Ascending aorta (tissue), 2 donors: ENCODE results near the gene RGMB. TPM values are rescaled to one million over a fixed set of nuclear protein-coding genes. Genes with fewer than 3 reads are reported as not detected.

Experiments
- DNase-seq, 2 donors: peaks; one replicate each; pipeline ENCODE4 v3.0.0-alpha.2; 2019; ENCODE audit warnings: low spot score in 2 of 2
- H3K27ac ChIP-seq, 2 donors: fragments of 200-600 bp; sonication (generic); one replicate each; pipeline ENCODE4 v1.5.1; 2016 to 2017; ENCODE audit warnings: mild to moderate bottlenecking in 1 of 2
- H3K27me3 ChIP-seq: fragments of 200-600 bp; sonication (generic); one replicate; pipeline ENCODE4 v1.5.1; 2017
- H3K36me3 ChIP-seq, 2 donors: fragments of 200-600 bp; sonication (generic); one replicate each; pipeline ENCODE4 v1.5.1; 2016
- H3K4me1 ChIP-seq, 2 donors: fragments of 200-600 bp; sonication (generic); one replicate each; pipeline ENCODE4 v1.5.1; 2016 to 2017; ENCODE audit warnings: mild to moderate bottlenecking in 1 of 2
- H3K4me3 ChIP-seq, 2 donors: fragments of 200-600 bp; sonication (generic); one replicate each; pipeline ENCODE4 v1.5.1; 2016 to 2017; ENCODE audit warnings: mild to moderate bottlenecking in 1 of 2
- H3K9me3 ChIP-seq, 2 donors: fragments of 200-600 bp; sonication (generic); one replicate each; pipeline ENCODE4 v1.5.1; 2016
- CTCF ChIP-seq, 3 experiments: fragments of 200-600 bp in 2 of 3; fragments of 450-650 bp in 1 of 3; sonication (generic) in 2 of 3; IDR thresholded peaks; one replicate each; pipeline ENCODE4 v1.5.1; 2016 to 2019; ENCODE audit warnings: antibody characterized with exemption in 3 of 3, mild to moderate bottlenecking in 1 of 3, moderate library complexity in 1 of 3
- intact Hi-C: fragments of 100-400 bp; cut with DNase I; formaldehyde crosslinking; loops from one replicate; pipeline ENCODE4 v1.15.1; 2023
- total RNA-seq: library from RNA; depleted of rRNA; stranded (reverse); fragments of >200 nt; gene quantifications from one replicate; pipeline ENCODE4 v1.1.0, GENCODE V29; 2016

The RGMB gene
- total RNA-seq, 1 donor from 2014 or later, result 20.9 TPM

DNA sequence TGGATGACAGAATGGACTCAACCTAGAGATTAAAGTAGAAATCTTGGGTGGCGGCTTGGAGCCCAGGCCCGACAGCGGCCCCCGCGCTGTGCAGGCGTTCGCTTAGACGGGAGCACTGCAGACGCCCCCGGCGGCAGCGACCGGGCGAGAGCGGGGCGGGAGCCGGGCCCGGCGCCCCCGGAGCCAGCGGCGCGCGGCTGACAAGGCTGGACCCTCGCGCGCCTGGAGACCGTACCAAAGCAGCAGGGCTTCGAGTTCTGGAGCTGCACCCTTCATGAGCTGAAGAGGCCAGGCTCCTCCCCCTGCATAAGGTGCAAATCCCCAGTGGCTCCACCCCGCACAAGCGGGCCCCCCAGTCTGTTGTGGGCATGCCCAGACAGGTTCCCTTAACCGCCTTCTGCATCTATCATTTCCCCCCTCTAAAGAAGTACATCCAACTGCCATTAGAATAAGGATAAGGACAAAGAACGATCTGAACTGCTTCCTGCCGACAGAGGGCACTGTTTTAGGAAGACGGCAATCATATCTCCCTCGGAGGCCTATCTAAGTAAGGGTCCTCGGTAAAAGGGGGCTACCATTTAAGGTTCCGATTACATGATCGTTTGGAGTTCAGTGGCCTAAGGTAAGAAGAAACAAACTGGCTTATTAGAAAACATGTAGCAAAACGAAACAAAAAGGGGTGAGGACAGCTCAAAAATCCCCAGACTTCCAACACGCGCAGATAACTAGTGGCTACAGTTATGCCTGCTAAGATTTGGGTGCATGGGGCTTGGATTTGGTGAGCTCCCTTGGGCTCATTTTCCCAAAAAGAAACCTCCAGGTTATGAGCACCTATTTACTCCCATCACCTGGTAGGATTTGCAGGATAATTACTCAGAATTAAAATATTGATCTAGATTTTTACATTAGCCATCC is 66.3 kb downstream of the RGMB start:
- intact Hi-C loops, result no loop called here
- Histone ChIP-seq H3K4me1 (no peaks in the 10 kb centered on the region), H3K36me3 (no peaks in the 10 kb centered on the region), H3K27ac (no peak overlapping the region), H3K27me3 (no peaks in the 10 kb centered on the region), H3K9me3 (no peaks in the 10 kb centered on the region), H3K4me3 (peak overlapping the region; percentile 13 to 19)
- TF ChIP-seq CTCF (IDR thresholded peaks at IDR 0.05), result peak in 1 of 3 experiments; percentile 11
- DNase-seq, result no peak

DNA sequence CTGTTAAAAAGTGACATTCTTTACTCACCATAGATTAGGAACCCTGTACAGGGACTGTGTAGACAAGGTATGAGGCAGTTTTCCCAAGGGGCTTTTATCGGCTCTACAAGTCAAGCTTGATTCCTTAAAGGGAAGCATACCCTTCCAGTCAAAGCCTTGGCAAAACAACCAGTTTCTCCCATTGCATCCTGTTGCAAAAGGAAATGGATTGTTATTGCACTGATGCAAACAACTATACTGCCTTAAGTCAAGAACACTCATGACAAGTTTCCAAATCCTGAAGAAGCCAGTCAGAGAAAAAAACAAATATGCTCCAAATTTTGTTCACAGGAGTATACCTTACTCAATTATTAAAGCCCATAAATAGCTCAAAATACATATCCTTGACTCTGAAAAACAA is 67.5 kb downstream of the RGMB start:
- no peaks in the 10 kb centered on the region for H3K27me3 ChIP-seq
- no peaks in the 10 kb centered on the region for H3K4me1 ChIP-seq
- no peak overlapping the region for H3K4me3 ChIP-seq
- intact Hi-C loops, result no loop called here
- TF ChIP-seq CTCF (IDR thresholded peaks at IDR 0.05), result no peak
- H3K27ac ChIP-seq, result no peak overlapping the region
- DNase-seq, result no peak
- H3K9me3 ChIP-seq, result no peaks in the 10 kb centered on the region
- no peaks in the 10 kb centered on the region for H3K36me3 ChIP-seq

- no peaks in the 10 kb centered on the region for H3K4me1 ChIP-seq
- no peaks in the 10 kb centered on the region for H3K36me3 ChIP-seq
- no peak overlapping the region for H3K27ac ChIP-seq
- no peak for DNase-seq
- no peaks in the 10 kb centered on the region for H3K27me3 ChIP-seq
- no peaks in the 10 kb centered on the region for H3K9me3 ChIP-seq
- H3K4me3 ChIP-seq, result no peak overlapping the region
- intact Hi-C loops, result no loop called here
- TF ChIP-seq CTCF (IDR thresholded peaks at IDR 0.05), result no peak
Observed at GRCh38 chr5:98843481-98843880, 70.0 kb downstream of the RGMB start.

- no peaks in the 10 kb centered on the region for H3K27me3 ChIP-seq
- no peak overlapping the region for H3K4me3 ChIP-seq
- TF ChIP-seq CTCF (IDR thresholded peaks at IDR 0.05), result no peak
- H3K4me1 ChIP-seq, result no peaks in the 10 kb centered on the region
- H3K9me3 ChIP-seq, result no peaks in the 10 kb centered on the region
- intact Hi-C loops, result no loop called here
- no peak for DNase-seq
- H3K27ac ChIP-seq, result no peak overlapping the region
- no peaks in the 10 kb centered on the region for H3K36me3 ChIP-seq
Observed at GRCh38 chr5:98844865-98845264, 71.4 kb downstream of the RGMB start.

- H3K36me3 ChIP-seq, result no peaks in the 10 kb centered on the region
- H3K27me3 ChIP-seq, result no peaks in the 10 kb centered on the region
- H3K4me3 ChIP-seq, result no peak overlapping the region
- no peak for DNase-seq
- H3K27ac ChIP-seq, result no peak overlapping the region
- no peaks in the 10 kb centered on the region for H3K4me1 ChIP-seq
- no peaks in the 10 kb centered on the region for H3K9me3 ChIP-seq
- no peak for TF ChIP-seq CTCF (IDR thresholded peaks at IDR 0.05)
- intact Hi-C loops, result no loop called here
Observed at GRCh38 chr5:98845878-98846277, 72.4 kb downstream of the RGMB start.

Other genes starting within 250 kb of the RGMB start
- gene CHD1, start 155.3 kb downstream of the RGMB start, total RNA-seq, result 35.5 TPM